ENCODE results near the gene RNF44.

The RNF44 gene

GRCh38 chr5:176575488-176576422, 38.6 kb upstream of the RNF44 start:
- no peak for TF ChIP-seq CTCF (conservative IDR thresholded peaks at IDR 0.05; ENCODE audit: low read depth, low read length)
- no peak for DNase-seq (ENCODE audit: low read depth)
- no peak overlapping the region for H3K4me3 ChIP-seq (ENCODE audit: low read length)

GRCh38 chr5:176575066-176575465, 37.9 kb upstream of the RNF44 start:
- no peak for TF ChIP-seq CTCF (conservative IDR thresholded peaks at IDR 0.05; ENCODE audit: low read depth, low read length)
- no peak for DNase-seq (ENCODE audit: low read depth)
- no peak overlapping the region for H3K4me3 ChIP-seq (ENCODE audit: low read length)

- DNase-seq (ENCODE audit: low read depth) = no peak
- no peak overlapping the region for H3K4me3 ChIP-seq (ENCODE audit: low read length)
- TF ChIP-seq CTCF (conservative IDR thresholded peaks at IDR 0.05; ENCODE audit: low read depth, low read length) = no peak
Measured at GRCh38 chr5:176574297-176574591, 37.0 kb upstream of the RNF44 start.

- H3K4me3 ChIP-seq (ENCODE audit: low read length) = no peak overlapping the region
- DNase-seq (ENCODE audit: low read depth) = no peak
- TF ChIP-seq CTCF (conservative IDR thresholded peaks at IDR 0.05; ENCODE audit: low read depth, low read length) = peak; percentile 88
Measured at GRCh38 chr5:176573564-176574296, 36.5 kb upstream of the RNF44 start.

- no peak overlapping the region for H3K4me3 ChIP-seq (ENCODE audit: low read length)
- DNase-seq (ENCODE audit: low read depth) = no peak
- TF ChIP-seq CTCF (conservative IDR thresholded peaks at IDR 0.05; ENCODE audit: low read depth, low read length) = peak; percentile 22
Measured at GRCh38 chr5:176570044-176570443, 32.8 kb upstream of the RNF44 start.

- DNase-seq (ENCODE audit: low read depth) = no peak
- no peak for TF ChIP-seq CTCF (conservative IDR thresholded peaks at IDR 0.05; ENCODE audit: low read depth, low read length)
- no peak overlapping the region for H3K4me3 ChIP-seq (ENCODE audit: low read length)
Measured at GRCh38 chr5:176568657-176569056, 31.5 kb upstream of the RNF44 start.
